Ishikawa (cell line): Measurements from ENCODE around the gene ITPR1.

ENCODE experiments used
- CEBPB ChIP-seq: IDR thresholded peaks from 2 replicates; pipeline ENCODE4 v1.6.1; 2012
- CREB1 ChIP-seq: IDR thresholded peaks from 2 replicates; pipeline ENCODE4 v1.6.1; 2012; ENCODE audit warnings: low read depth
- EGR1 ChIP-seq: IDR thresholded peaks from 2 replicates; pipeline ENCODE4 v1.6.1; 2012
- EP300 ChIP-seq: IDR thresholded peaks from 2 replicates; pipeline ENCODE4 v1.6.1; 2012; ENCODE audit warnings: borderline replicate concordance
- FOXM1 ChIP-seq: IDR thresholded peaks from 2 replicates; pipeline ENCODE4 v1.6.1; 2012; ENCODE audit warnings: low read depth, borderline replicate concordance
- MAX ChIP-seq: IDR thresholded peaks from 2 replicates; pipeline ENCODE4 v1.6.1; 2012
- NFIC ChIP-seq: IDR thresholded peaks from 2 replicates; pipeline ENCODE4 v1.6.1; 2012
- RAD21 ChIP-seq: IDR thresholded peaks from 2 replicates; pipeline ENCODE4 v1.6.1; 2012; ENCODE audit warnings: low read depth
- REST ChIP-seq: IDR thresholded peaks from 2 replicates; pipeline ENCODE4 v1.6.1; 2012; ENCODE audit warnings: low read depth, mild to moderate bottlenecking
- TAF1 ChIP-seq: IDR thresholded peaks from 2 replicates; pipeline ENCODE4 v1.6.1; 2012; ENCODE audit warnings: low read depth, mild to moderate bottlenecking
- TCF12 ChIP-seq: IDR thresholded peaks from 2 replicates; pipeline ENCODE4 v1.6.1; 2012; ENCODE audit warnings: low read depth
- TEAD4 ChIP-seq: IDR thresholded peaks from 2 replicates; pipeline ENCODE4 v1.6.1; 2012
- USF1 ChIP-seq: IDR thresholded peaks from 2 replicates; pipeline ENCODE4 v1.6.1; 2012
- YY1 ChIP-seq: IDR thresholded peaks from 2 replicates; pipeline ENCODE4 v1.6.1; 2012; ENCODE audit warnings: low read depth
- ZBTB7A ChIP-seq: IDR thresholded peaks from 2 replicates; pipeline ENCODE4 v1.6.1; 2012; ENCODE audit warnings: low read depth

ITPR1 gene

GRCh38 chr3:4827767-4828166, 334.6 kb downstream of the ITPR1 start:
- no peak for TF ChIP-seq MAX
- no peak for TF ChIP-seq ZBTB7A
- TF ChIP-seq CEBPB, result no peak
- TF ChIP-seq USF1, result no peak
- TF ChIP-seq TEAD4, result no peak
- no peak for TF ChIP-seq CREB1
- no peak for TF ChIP-seq YY1
- no peak for TF ChIP-seq RAD21
- no peak for TF ChIP-seq EGR1

- TF ChIP-seq YY1, result no peak
- TF ChIP-seq CEBPB, result no peak
- TF ChIP-seq MAX, result no peak
- TF ChIP-seq EP300, result no peak
- TF ChIP-seq REST, result no peak
- no peak for TF ChIP-seq RAD21
- no peak for TF ChIP-seq TAF1
- no peak for TF ChIP-seq ZBTB7A
- no peak for TF ChIP-seq TCF12
- no peak for TF ChIP-seq FOXM1
- TF ChIP-seq EGR1, result no peak
- TF ChIP-seq NFIC, result no peak
- no peak for TF ChIP-seq USF1
- TF ChIP-seq TEAD4, result no peak
Measured at GRCh38 chr3:4828279-4829030, 335.3 kb downstream of the ITPR1 start.

GRCh38 chr3:4829031-4829394, 335.9 kb downstream of the ITPR1 start:
- no peak for TF ChIP-seq NFIC
- TF ChIP-seq FOXM1, result no peak
- TF ChIP-seq EP300, result no peak
- no peak for TF ChIP-seq YY1
- no peak for TF ChIP-seq ZBTB7A
- TF ChIP-seq RAD21, result no peak
- TF ChIP-seq TCF12, result no peak
- no peak for TF ChIP-seq CREB1
- TF ChIP-seq TEAD4, result no peak
- no peak for TF ChIP-seq MAX
- TF ChIP-seq TAF1, result no peak

GRCh38 chr3:4830586-4830914, 337.4 kb downstream of the ITPR1 start:
- no peak for TF ChIP-seq YY1
- no peak for TF ChIP-seq ZBTB7A
- TF ChIP-seq EGR1, result no peak
- no peak for TF ChIP-seq RAD21
- TF ChIP-seq TAF1, result no peak
- no peak for TF ChIP-seq TCF12
- no peak for TF ChIP-seq CREB1
- no peak for TF ChIP-seq REST
- no peak for TF ChIP-seq FOXM1
- no peak for TF ChIP-seq MAX
- TF ChIP-seq TEAD4, result no peak
- TF ChIP-seq USF1, result no peak

GRCh38 chr3:4831580-4831950, 338.4 kb downstream of the ITPR1 start:
- TF ChIP-seq TAF1 (no peak), EP300 (no peak), MAX (no peak), TCF12 (no peak), ZBTB7A (no peak), NFIC (no peak), REST (no peak), EGR1 (no peak), RAD21 (no peak), CEBPB (no peak), YY1 (no peak), TEAD4 (no peak), FOXM1 (no peak)
